ENCODE data around the gene DAD1.
"Not testable (repeated sequence)": the region's sequence is repeated elsewhere in the genome, so short reads cannot be mapped to it uniquely, and the experiment has no call there.

The DAD1 gene

GRCh38 chr14:22544881-22545420 is 44.1 kb downstream of the DAD1 start:
- no peak for DNase-seq (ENCODE audit: extremely low read depth, low read depth)
- TF ChIP-seq CTCF (IDR thresholded peaks at IDR 0.05; ENCODE audit: low read depth, low read length), result no peak

GRCh38 chr14:22544406-22544805 is 44.6 kb downstream of the DAD1 start:
- TF ChIP-seq CTCF (IDR thresholded peaks at IDR 0.05; ENCODE audit: low read depth, low read length), result no peak
- DNase-seq (ENCODE audit: extremely low read depth, low read depth), result no peak

- not testable (repeated sequence) for DNase-seq (ENCODE audit: extremely low read depth, low read depth)
Observed at GRCh38 chr14:22543570-22544357, 45.3 kb downstream of the DAD1 start.

GRCh38 chr14:22542360-22542759 is 46.7 kb downstream of the DAD1 start:
- no peak for DNase-seq (ENCODE audit: extremely low read depth, low read depth)
- TF ChIP-seq CTCF (IDR thresholded peaks at IDR 0.05; ENCODE audit: low read depth, low read length), result no peak

GRCh38 chr14:22541721-22542120 is 47.3 kb downstream of the DAD1 start:
- TF ChIP-seq CTCF (IDR thresholded peaks at IDR 0.05; ENCODE audit: low read depth, low read length), result no peak
- DNase-seq (ENCODE audit: extremely low read depth, low read depth), result no peak

GRCh38 chr14:22540811-22541360 is 48.1 kb downstream of the DAD1 start:
- DNase-seq (ENCODE audit: extremely low read depth, low read depth), result no peak
- TF ChIP-seq CTCF (IDR thresholded peaks at IDR 0.05; ENCODE audit: low read depth, low read length), result no peak

- no peak for TF ChIP-seq CTCF (IDR thresholded peaks at IDR 0.05; ENCODE audit: low read depth, low read length)
Observed at GRCh38 chr14:22540293-22540692, 48.7 kb downstream of the DAD1 start.

More at GRCh38 chr14:22540293-22540692, 48.7 kb downstream of the DAD1 start:
- no peak for DNase-seq (ENCODE audit: extremely low read depth, low read depth)
